Ovary (tissue), 9 donors: Measurements from ENCODE around the gene COL23A1. TPM values are rescaled to one million over a fixed set of nuclear protein-coding genes. Genes with fewer than 3 reads are reported as not detected.

Experiments used
- DNase-seq, 5 donors: peaks; one replicate each; pipeline ENCODE4 v3.0.0-alpha.2; 2019 to 2020
- H3K27ac ChIP-seq, 2 donors: fragments of 200-600 bp; one replicate each; pipeline versions ENCODE4 v1.5.1 to v1.8.0; 2019 to 2022
- H3K27me3 ChIP-seq: fragments of 200-600 bp; one replicate; pipeline ENCODE4 v1.8.0; 2022
- H3K36me3 ChIP-seq: fragments of 200-600 bp; sonication (generic); one replicate; pipeline ENCODE4 v1.5.1; 2019
- H3K4me1 ChIP-seq: one replicate; pipeline ENCODE4 v1.8.1; 2013; ENCODE audit warnings: mild to moderate bottlenecking, moderate library complexity; ENCODE audit not compliant: insufficient read depth
- H3K4me3 ChIP-seq: fragments of 200-600 bp; sonication (generic); one replicate; pipeline ENCODE4 v1.5.1; 2017
- H3K9me3 ChIP-seq, 2 donors: fragments of 200-600 bp in 1 of 2; sonication (generic) in 1 of 2; one replicate each; pipeline versions ENCODE4 v1.5.1 to v1.8.1; 2013 to 2019; ENCODE audit warnings: mild to moderate bottlenecking in 1 of 2, moderate library complexity in 1 of 2
- CTCF ChIP-seq, 3 donors: fragments of 450-650 bp in 2 of 3; fragments of 200-600 bp in 1 of 3; IDR thresholded peaks; one replicate each; pipeline versions ENCODE4 v1.5.1 to v1.8.0; 2016 to 2022; ENCODE audit warnings: antibody characterized with exemption in 3 of 3, mild to moderate bottlenecking in 1 of 3
- EP300 ChIP-seq: sonication (generic); formaldehyde crosslinking; IDR thresholded peaks from one replicate; pipeline ENCODE4 v1.6.1; 2017; ENCODE audit warnings: antibody characterized with exemption
- POLR2A ChIP-seq: fragments of 450-650 bp; IDR thresholded peaks from one replicate; pipeline ENCODE4 v1.6.1; 2017; ENCODE audit warnings: antibody characterized with exemption, mild to moderate bottlenecking, moderate library complexity
- WGBS, 3 donors: extraction: QIAGEN DNeasy Blood & Tissue Kit in 1 of 3; methylation state at CpG; one replicate each; pipeline versions ENCODE4 v1.1.5 to v1.1.7; 2013 to 2017; 5-methylcytosine and 5-hydroxymethylcytosine counted together
- intact Hi-C, 4 donors: fragments of 100-400 bp; cut with DNase I; formaldehyde crosslinking; loops; one replicate each; pipeline versions ENCODE4 v1.11.0 to v1.15.1; 2022 to 2023
- polyA plus RNA-seq, 2 donors: library from polyadenylated mRNA; stranded (reverse); fragments of 200-250 nt in 1 of 2; fragments of 350-450 nt in 1 of 2; fragmentation: Illumina TruSeq in 1 of 2; extraction: RNeasy Lipid Tissue Mini Kit (QIAGEN cat#74804) in 1 of 2; gene quantifications; one replicate each; pipeline ENCODE4 v1.2.3, GENCODE V29; 2013 to 2014
- total RNA-seq, 7 donors: library from RNA; depleted of rRNA in 2 of 7; stranded (reverse); fragments of >200 nt in 2 of 7; fragmentation: NEBNext Ultra II Directional in 3 of 7; extraction: Animal tissue kit (Norgen Biotek cat#: 25700) in 3 of 7; gene quantifications; one replicate each; pipeline versions ENCODE4 v1.1.0 to v1.2.4, GENCODE V29; 2016 to 2023
- donor health status: DM: no; HTN: no; CAD: no; lungs with moderate emphysema.
- donor health status: DM: no; HTN: no; CAD: no.
- donor health status: Bipolar disorder and iron deficiency.
- donor health status: DM: yes; HTN: yes; CAD: no.
- donor health status: DM: no; HTN: no; CAD: no.
- donor health status: DM: yes; HTN: yes; CAD: no.

The COL23A1 gene
- total and polyA plus RNA-seq, 9 donors = 0.13 to 0.92 (median 0.39) TPM; not detected in 1

- no peak overlapping the region for H3K27ac ChIP-seq
- intact Hi-C loops = no loop called here
- TF ChIP-seq POLR2A (no peak), EP300 (no peak), CTCF (IDR thresholded peaks at IDR 0.05) (no peak)
- H3K4me3 ChIP-seq = no peak overlapping the region
- DNase-seq = no peak
- no peaks in the 10 kb centered on the region for H3K9me3 ChIP-seq
- H3K4me1 ChIP-seq = no peaks in the 10 kb centered on the region
- H3K27me3 ChIP-seq = no peaks in the 10 kb centered on the region
- WGBS, 3 donors = 39 to 50% (median 42%) methylated on average over 8 of the region's 8 CpGs
- H3K36me3 ChIP-seq = no peaks in the 10 kb centered on the region
Measured at GRCh38 chr5:178419651-178420050, 170.5 kb downstream of the COL23A1 start.

- intact Hi-C loops = no loop called here
- DNase-seq = peak in 1 of 5 donors; percentile 19
Measured at GRCh38 chr5:178419196-178419595, 171.0 kb downstream of the COL23A1 start.

GRCh38 chr5:178418471-178419010 is 171.7 kb downstream of the COL23A1 start:
- H3K4me1 ChIP-seq = no peaks in the 10 kb centered on the region
- no peak for TF ChIP-seq EP300
- TF ChIP-seq POLR2A = no peak
- TF ChIP-seq CTCF (IDR thresholded peaks at IDR 0.05) = no peak
- no peaks in the 10 kb centered on the region for H3K27me3 ChIP-seq
- H3K36me3 ChIP-seq = no peaks in the 10 kb centered on the region
- no peak overlapping the region for H3K4me3 ChIP-seq
- no peak overlapping the region for H3K27ac ChIP-seq
- peak in 1 of 5 donors; percentile 9 for DNase-seq
- 86 to 97% (median 95%) methylated on average over 7 of the region's 7 CpGs for WGBS, 3 donors
- intact Hi-C loops = no loop called here
- no peaks in the 10 kb centered on the region for H3K9me3 ChIP-seq

More at GRCh38 chr5:178419196-178419595, 171.0 kb downstream of the COL23A1 start:
- Histone ChIP-seq H3K9me3 (no peaks in the 10 kb centered on the region), H3K4me1 (no peaks in the 10 kb centered on the region), H3K36me3 (no peaks in the 10 kb centered on the region), H3K27ac (no peak overlapping the region), H3K27me3 (no peaks in the 10 kb centered on the region), H3K4me3 (no peak overlapping the region)
- TF ChIP-seq CTCF (IDR thresholded peaks at IDR 0.05) (no peak), EP300 (no peak), POLR2A (no peak)
- WGBS, 3 donors = 85 to 91% (median 85%) methylated on average over 9 of the region's 9 CpGs

GRCh38 chr5:178418031-178418430 is 172.2 kb downstream of the COL23A1 start:
- Histone ChIP-seq H3K27ac (no peak overlapping the region), H3K36me3 (no peaks in the 10 kb centered on the region), H3K4me3 (no peak overlapping the region), H3K9me3 (no peaks in the 10 kb centered on the region), H3K4me1 (no peaks in the 10 kb centered on the region), H3K27me3 (no peaks in the 10 kb centered on the region)
- WGBS, 3 donors = 93 to 95% (median 93%) methylated on average over 2 of the region's 2 CpGs
- no peak for DNase-seq
- TF ChIP-seq EP300 (no peak), POLR2A (no peak), CTCF (IDR thresholded peaks at IDR 0.05) (no peak)
- intact Hi-C loops = no loop called here
